Activated CD8-positive, alpha-beta memory T cell treated with anti-CD3 and anti-CD28 coated beads for 36 hours (primary cell): Measurements from ENCODE around the gene TMEM11. TPM values are rescaled to one million over a fixed set of nuclear protein-coding genes. Genes with fewer than 3 reads are reported as not detected.

Experiments used
- CTCF ChIA-PET: fragments of 350-600 bp; sonication (Branson Sonifier 250); formaldehyde crosslinking; loops from one replicate; lab custom pipeline; 2021; ENCODE audit warnings: antibody characterized with exemption; lab: Charles Lee
- POLR2A ChIA-PET: fragments of 350-600 bp; sonication (Branson Sonifier 250); formaldehyde crosslinking; loops from one replicate; lab custom pipeline; 2021; ENCODE audit warnings: antibody characterized with exemption; lab: Charles Lee
- total RNA-seq, 2 experiments: library from RNA; stranded (reverse); gene quantifications; one replicate each; pipeline ENCODE4 v1.2.3, GENCODE V29; 2021

TMEM11 gene
- total RNA-seq, 2 experiments from 2014 or later, result 28.2 to 28.6 TPM

- POLR2A ChIA-PET, result no interaction called here
- CTCF ChIA-PET, result interaction anchor here (1.6 kb wide), 1 partner anchor 44 kb away, joined by 4 read pairs; no protein-coding TSS in a partner anchor
Measured at GRCh38 chr17:21171970-21172510, 41.9 kb downstream of the TMEM11 start.

GRCh38 chr17:21171309-21171922 is 42.5 kb downstream of the TMEM11 start:
- ChIA-PET POLR2A (no interaction called here), CTCF (no interaction called here)

DNA sequence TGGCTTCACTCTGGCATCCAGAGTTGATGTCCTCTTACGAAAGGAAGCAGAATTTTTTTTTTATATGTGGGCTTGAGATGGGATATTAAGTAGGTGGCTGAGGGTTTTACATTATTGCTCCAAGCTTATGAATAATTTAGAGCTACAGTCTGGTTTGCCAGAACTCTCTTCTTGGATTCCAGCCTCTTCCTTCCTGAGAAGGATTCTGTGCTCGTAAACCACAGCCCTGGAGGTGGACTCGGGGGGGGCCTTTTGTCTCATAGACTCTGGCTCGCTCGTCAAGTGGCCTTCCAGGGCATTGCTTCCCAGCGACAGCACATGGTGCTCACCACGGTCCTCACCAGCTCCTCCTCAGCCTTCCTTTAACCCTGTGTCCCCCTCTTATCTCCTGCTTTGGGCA is 43.2 kb downstream of the TMEM11 start:
- ChIA-PET CTCF (no interaction called here), POLR2A (no interaction called here)

- ChIA-PET POLR2A (no interaction called here), CTCF (interaction anchor here (0.6 kb wide), 1 partner anchor 38 kb away, joined by 5 read pairs; no protein-coding TSS in a partner anchor)
Measured at GRCh38 chr17:21169496-21169895, 44.5 kb downstream of the TMEM11 start.

DNA sequence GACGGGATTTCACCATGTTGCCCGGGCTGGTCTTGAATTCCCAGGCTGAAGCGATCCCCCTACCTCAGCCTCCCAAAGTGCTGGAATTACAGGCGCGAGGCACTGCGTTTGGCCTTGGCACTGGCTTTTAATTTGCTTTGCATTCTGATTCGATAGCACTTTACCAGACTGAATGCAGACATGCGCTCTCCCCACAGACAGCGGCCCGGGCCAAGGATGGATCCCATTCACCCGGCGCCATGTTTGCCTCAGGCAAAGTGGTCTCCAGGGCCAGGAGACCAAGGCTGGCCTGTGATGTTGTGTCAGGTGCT is 45.5 kb downstream of the TMEM11 start:
- CTCF ChIA-PET, result no interaction called here
- POLR2A ChIA-PET, result no interaction called here

- ChIA-PET POLR2A (interaction anchor here (0.7 kb wide), 1 partner anchor 10 kb away, joined by 3 read pairs; no protein-coding TSS in a partner anchor), CTCF (interaction anchor here (0.6 kb wide), 1 partner anchor 38 kb away, joined by 3 read pairs; no protein-coding TSS in a partner anchor)
Measured at GRCh38 chr17:21167303-21167702, 46.7 kb downstream of the TMEM11 start.

- CTCF ChIA-PET, result interaction anchor here (0.6 kb wide), 1 partner anchor 38 kb away, joined by 3 read pairs; no protein-coding TSS in a partner anchor
- POLR2A ChIA-PET, result no interaction called here
Measured at GRCh38 chr17:21166595-21167210, 47.3 kb downstream of the TMEM11 start.

DNA sequence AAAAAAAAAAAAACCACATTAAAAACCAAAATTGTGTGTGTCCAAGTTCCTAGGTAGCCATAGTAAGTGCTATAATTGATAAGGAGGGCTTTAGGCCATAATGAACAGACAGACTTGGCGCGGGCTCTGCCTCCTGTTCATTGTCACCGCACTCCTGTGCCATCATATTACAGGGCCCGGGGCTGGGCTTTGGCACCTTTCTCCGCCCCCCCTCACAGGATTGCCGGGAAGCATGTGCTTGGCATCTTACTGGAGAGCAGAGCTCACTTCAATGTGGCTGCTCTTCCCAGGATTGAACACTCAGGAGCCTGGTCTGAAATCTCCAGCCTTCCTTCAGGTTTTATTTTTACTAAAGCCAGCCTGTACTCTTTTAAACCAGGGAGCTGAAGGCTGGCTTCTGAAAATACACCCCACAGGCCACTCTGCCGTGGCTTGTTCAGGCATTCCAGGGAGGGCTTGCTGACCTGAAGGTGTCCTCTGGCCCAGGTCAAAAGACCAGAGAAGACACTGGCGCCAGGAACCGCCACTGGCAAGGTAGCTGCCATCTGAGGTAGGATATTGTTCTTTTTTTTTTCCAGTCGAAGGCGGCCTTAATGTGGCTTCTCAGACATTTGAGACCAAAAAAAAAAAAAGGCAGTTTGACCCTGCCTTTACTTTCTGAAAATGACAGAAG is 47.9 kb downstream of the TMEM11 start:
- ChIA-PET POLR2A (no interaction called here), CTCF (interaction anchor here (0.7 kb wide), 1 partner anchor 28 kb away, joined by 5 read pairs; no protein-coding TSS in a partner anchor)

DNA sequence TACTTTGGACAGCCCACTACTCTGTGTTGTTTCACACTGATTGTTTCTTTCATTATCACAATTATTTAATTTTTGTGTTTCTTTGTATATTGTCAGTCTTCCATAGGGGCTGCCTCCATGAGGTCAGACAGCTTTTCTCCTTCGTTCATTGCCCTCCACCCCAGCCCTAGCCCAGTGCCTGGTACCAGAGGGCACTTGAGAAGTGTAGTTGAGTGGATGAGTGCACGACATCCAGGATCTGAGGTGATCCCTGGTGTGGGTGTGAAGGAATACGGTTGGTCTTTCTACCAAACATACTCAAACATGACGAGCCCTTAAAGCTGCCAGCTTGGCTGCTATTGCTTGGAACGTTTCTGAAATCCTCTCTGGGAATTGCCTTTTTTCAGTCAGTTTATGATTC is 49.3 kb downstream of the TMEM11 start:
- CTCF ChIA-PET, result no interaction called here
- POLR2A ChIA-PET, result no interaction called here

GRCh38 chr17:21164216-21164615 is 49.7 kb downstream of the TMEM11 start:
- ChIA-PET CTCF (no interaction called here), POLR2A (no interaction called here)

DNA sequence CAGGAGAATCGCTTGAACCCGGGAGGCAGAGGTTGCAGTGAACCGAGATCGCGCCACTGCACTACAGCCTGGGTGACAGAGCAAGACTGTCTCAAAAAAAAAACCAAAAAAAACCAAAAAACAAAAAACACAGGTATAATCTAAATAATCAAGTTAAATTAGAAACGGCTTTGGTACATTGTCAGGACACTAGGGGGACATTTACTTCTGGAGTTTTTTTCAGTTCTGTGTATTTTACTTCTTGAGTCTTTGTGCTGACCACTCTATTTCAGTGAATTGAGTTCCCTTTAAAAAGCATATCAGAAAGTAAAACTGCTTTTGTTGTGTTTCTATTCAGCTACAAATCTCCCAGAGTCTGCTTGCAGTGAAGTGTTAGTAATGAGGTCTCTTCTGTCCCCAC is 50.9 kb downstream of the TMEM11 start:
- CTCF ChIA-PET, result interaction anchor here (0.7 kb wide), 1 partner anchor 109 kb away, joined by 4 read pairs; no protein-coding TSS in a partner anchor
- POLR2A ChIA-PET, result no interaction called here

GRCh38 chr17:21162394-21162775 is 51.6 kb downstream of the TMEM11 start:
- POLR2A ChIA-PET, result no interaction called here
- CTCF ChIA-PET, result interaction anchor here (0.7 kb wide), 1 partner anchor 109 kb away, joined by 4 read pairs; no protein-coding TSS in a partner anchor

GRCh38 chr17:21161498-21162393 is 52.2 kb downstream of the TMEM11 start:
- POLR2A ChIA-PET, result no interaction called here
- CTCF ChIA-PET, result no interaction called here

DNA sequence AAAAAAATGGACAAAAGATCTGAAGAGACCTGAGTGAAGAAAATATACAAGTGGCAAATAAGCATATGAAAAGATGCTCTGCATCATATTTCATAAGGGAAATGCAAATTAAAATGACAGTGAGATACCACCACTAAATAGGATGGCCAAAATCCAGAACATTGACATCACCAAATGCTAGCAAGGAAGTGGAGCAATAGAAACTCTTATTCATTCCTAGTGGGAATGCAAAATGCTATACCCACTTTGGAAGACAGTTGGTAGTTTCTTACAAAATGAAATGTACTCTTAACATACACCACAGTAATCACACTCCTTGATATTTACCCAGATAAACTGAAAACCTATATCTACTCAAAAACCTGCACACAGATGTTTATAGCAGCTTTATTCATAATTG is 53.6 kb downstream of the TMEM11 start:
- CTCF ChIA-PET, result interaction anchor here (1.2 kb wide), 1 partner anchor 39 kb away, joined by 4 read pairs; no protein-coding TSS in a partner anchor
- POLR2A ChIA-PET, result no interaction called here

GRCh38 chr17:21157586-21158370 is 56.2 kb downstream of the TMEM11 start:
- ChIA-PET POLR2A (interaction anchor here (0.6 to 0.7 kb wide), 3 partner anchors 10 to 351 kb away, joined by 3 to 4 read pairs (median 3); no protein-coding TSS in a partner anchor), CTCF (interaction anchor here (0.6 kb wide), 1 partner anchor 1573 kb away, joined by 3 read pairs; no protein-coding TSS in a partner anchor)

DNA sequence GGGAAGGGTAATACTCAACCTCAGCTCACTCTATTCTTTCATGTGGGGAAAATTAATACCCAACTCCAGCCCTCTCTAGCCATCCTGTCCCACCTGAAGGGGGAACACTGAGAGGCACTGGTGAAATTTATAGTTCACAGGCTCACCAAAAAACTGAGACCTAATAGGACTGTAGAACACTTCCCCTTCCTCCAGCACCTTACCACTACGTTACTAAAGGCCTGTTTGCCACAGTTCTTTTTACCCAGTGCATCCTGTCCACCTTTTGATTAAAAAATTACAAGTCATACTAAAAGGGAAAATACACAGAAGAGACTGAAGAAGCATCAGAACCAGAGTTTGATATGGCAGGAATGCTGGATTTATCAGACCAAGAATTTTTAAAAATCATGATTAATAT is 61.2 kb downstream of the TMEM11 start:
- POLR2A ChIA-PET, result no interaction called here
- CTCF ChIA-PET, result no interaction called here

- ChIA-PET CTCF (no interaction called here), POLR2A (no interaction called here)
Measured at GRCh38 chr17:21149621-21150020, 64.3 kb downstream of the TMEM11 start.
